DMS 273 (cell line): ENCODE measurements around the gene ANKH.
A peak's percentile ranks its signal among the peaks of the same experiment; 100 is the strongest.

ENCODE experiments used
- DNase-seq: peaks from one replicate; lab custom pipeline; 2025; ENCODE audit not compliant: unreplicated experiment; lab: John Stamatoyannopoulos, UW

ANKH gene

GRCh38 chr5:14766584-14766983, 105.0 kb downstream of the ANKH start:
- DNase-seq = no peak

- DNase-seq = no peak
Measured at GRCh38 chr5:14765587-14765986, 106.0 kb downstream of the ANKH start.

- no peak for DNase-seq
Measured at GRCh38 chr5:14762549-14763216, 108.9 kb downstream of the ANKH start.

GRCh38 chr5:14760548-14761002, 111.0 kb downstream of the ANKH start:
- no peak for DNase-seq

- DNase-seq = no peak
Measured at GRCh38 chr5:14759744-14760547, 111.6 kb downstream of the ANKH start.

- no peak for DNase-seq
Measured at GRCh38 chr5:14757850-14758249, 113.7 kb downstream of the ANKH start.

- DNase-seq = peak; percentile 18
Measured at GRCh38 chr5:14756478-14756877, 115.1 kb downstream of the ANKH start.

- peak; percentile 85 for DNase-seq
Measured at GRCh38 chr5:14753947-14754346, 117.6 kb downstream of the ANKH start.

GRCh38 chr5:14753292-14753691, 118.3 kb downstream of the ANKH start:
- DNase-seq = no peak

- no peak for DNase-seq
Measured at GRCh38 chr5:14752497-14753071, 119.0 kb downstream of the ANKH start.

GRCh38 chr5:14750712-14751111, 120.9 kb downstream of the ANKH start:
- DNase-seq = no peak

- DNase-seq = no peak
Measured at GRCh38 chr5:14749579-14750101, 121.9 kb downstream of the ANKH start.

- no peak for DNase-seq
Measured at GRCh38 chr5:14748180-14748900, 123.2 kb downstream of the ANKH start.

GRCh38 chr5:14745753-14746152, 125.8 kb downstream of the ANKH start:
- DNase-seq = no peak

GRCh38 chr5:14745188-14745563, 126.4 kb downstream of the ANKH start:
- DNase-seq = no peak

GRCh38 chr5:14744296-14745187, 127.0 kb downstream of the ANKH start:
- no peak for DNase-seq

- no peak for DNase-seq
Measured at GRCh38 chr5:14743601-14744295, 127.8 kb downstream of the ANKH start.

- no peak for DNase-seq
Measured at GRCh38 chr5:14742498-14742897, 129.1 kb downstream of the ANKH start.

- DNase-seq = no peak
Measured at GRCh38 chr5:14741801-14742440, 129.7 kb downstream of the ANKH start.
